SU-DHL-6 (cell line): ENCODE measurements around the gene ACSS2.

Experiments used
- EZH2phosphoT487 ChIP-seq: fragments of 200-600 bp; sonication (generic), shearing (Covaris generic); conservative IDR thresholded peaks from 2 replicates; pipeline ENCODE4 v1.6.1; 2018; ENCODE audit warnings: mild to moderate bottlenecking, antibody characterized with exemption, low read length, moderate library complexity, mixed read lengths
- TF ChIP-seq, protein P1 (sequence below): fragments of 200-600 bp; sonication (generic); IDR thresholded peaks from one replicate; pipeline ENCODE4 v1.5.1; 2017; ENCODE audit warnings: antibody characterized with exemption, mild to moderate bottlenecking, low read length, moderate library complexity; ENCODE audit not compliant: insufficient read depth, poor library complexity, severe bottlenecking

- TF ChIP-seq, protein P1, sequence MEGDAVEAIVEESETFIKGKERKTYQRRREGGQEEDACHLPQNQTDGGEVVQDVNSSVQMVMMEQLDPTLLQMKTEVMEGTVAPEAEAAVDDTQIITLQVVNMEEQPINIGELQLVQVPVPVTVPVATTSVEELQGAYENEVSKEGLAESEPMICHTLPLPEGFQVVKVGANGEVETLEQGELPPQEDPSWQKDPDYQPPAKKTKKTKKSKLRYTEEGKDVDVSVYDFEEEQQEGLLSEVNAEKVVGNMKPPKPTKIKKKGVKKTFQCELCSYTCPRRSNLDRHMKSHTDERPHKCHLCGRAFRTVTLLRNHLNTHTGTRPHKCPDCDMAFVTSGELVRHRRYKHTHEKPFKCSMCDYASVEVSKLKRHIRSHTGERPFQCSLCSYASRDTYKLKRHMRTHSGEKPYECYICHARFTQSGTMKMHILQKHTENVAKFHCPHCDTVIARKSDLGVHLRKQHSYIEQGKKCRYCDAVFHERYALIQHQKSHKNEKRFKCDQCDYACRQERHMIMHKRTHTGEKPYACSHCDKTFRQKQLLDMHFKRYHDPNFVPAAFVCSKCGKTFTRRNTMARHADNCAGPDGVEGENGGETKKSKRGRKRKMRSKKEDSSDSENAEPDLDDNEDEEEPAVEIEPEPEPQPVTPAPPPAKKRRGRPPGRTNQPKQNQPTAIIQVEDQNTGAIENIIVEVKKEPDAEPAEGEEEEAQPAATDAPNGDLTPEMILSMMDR = no peak
- TF ChIP-seq EZH2phosphoT487 = no peak
Observed at GRCh38 chr20:34970846-34971560, 94.6 kb downstream of the ACSS2 start.
